Endothelial cell of umbilical vein (primary cell): ENCODE results near the gene ZNF497. TPM values are rescaled to one million over a fixed set of nuclear protein-coding genes. Genes with fewer than 3 reads are reported as not detected.

Experiments
- BruUV-seq: library from RNA; stranded (reverse); fragments of 400-500 nt; replicated peaks from 2 replicates; lab custom pipeline; 2021; lab: Mats Ljungman, UMichigan
- CTCF ChIA-PET: fragments of 300-600, 350-600 bp; sonication (Branson Sonifier 250); formaldehyde crosslinking; loops from one replicate; lab custom pipeline; 2021; ENCODE audit warnings: antibody characterized with exemption, inconsistent platforms; lab: Charles Lee
- POLR2A ChIA-PET: fragments of 300-600, 350-600 bp; sonication (Branson Sonifier 250); formaldehyde crosslinking; loops from one replicate; lab custom pipeline; 2021; ENCODE audit warnings: antibody characterized with exemption, inconsistent platforms; lab: Charles Lee
- DNase-seq: peaks from one replicate; pipeline ENCODE4 v3.0.0-alpha.2; 2011; ENCODE audit warnings: low read depth, low spot score
- FAIRE-seq: peaks from 2 replicates; lab custom pipeline; 2011; peaks lifted over from hg19 to GRCh38; lab: Jason Lieb, UNC
- H2AFZ ChIP-seq: 2 replicates; pipeline ENCODE4 v1.6.0; 2012; ENCODE audit warnings: low read depth, low read length, control low read depth, inconsistent platforms
- H3K27ac ChIP-seq: 2 replicates; pipeline ENCODE4 v1.5.1; 2011; ENCODE audit warnings: low read depth, mild to moderate bottlenecking, control low read depth, low read length, moderate library complexity; ENCODE audit not compliant: insufficient read depth
- H3K27me3 ChIP-seq, 2 experiments: 2 replicates each; pipeline versions ENCODE4 v1.6.0 to v1.6.1; 2011; ENCODE audit warnings: low read length in 2 of 2, mixed read lengths in 1 of 2; ENCODE audit not compliant: control insufficient read depth in 2 of 2, insufficient read depth in 2 of 2
- H3K36me3 ChIP-seq, 2 experiments: 2 replicates in 1 of 2; 3 replicates in 1 of 2; pipeline ENCODE4 v1.5.1; 2011; ENCODE audit warnings: low read length in 2 of 2, mild to moderate bottlenecking in 1 of 2, moderate library complexity in 1 of 2; ENCODE audit not compliant: control insufficient read depth in 2 of 2, insufficient read depth in 2 of 2; ENCODE audit errors: extremely low read depth in 1 of 2
- H3K4me1 ChIP-seq: 3 replicates; pipeline ENCODE4 v1.5.1; 2011; ENCODE audit warnings: mild to moderate bottlenecking, low read length; ENCODE audit not compliant: control insufficient read depth, insufficient read depth; ENCODE audit errors: extremely low read depth
- H3K4me2 ChIP-seq: 2 replicates; pipeline ENCODE4 v1.6.1; 2011; ENCODE audit warnings: low read length, control low read depth, mixed read lengths; ENCODE audit not compliant: insufficient read depth
- H3K4me3 ChIP-seq, 3 experiments: fragments of 200-600 bp in 1 of 3; sonication (generic), shearing (Covaris generic) in 1 of 3; replicated peaks in 1 of 3; 2 replicates each; pipeline ENCODE4 v1.5.1; 2011 to 2016; ENCODE audit warnings: control low read depth in 3 of 3, low read length in 3 of 3, mild to moderate bottlenecking in 2 of 3, inconsistent platforms in 1 of 3, low read depth in 1 of 3, moderate library complexity in 1 of 3; ENCODE audit not compliant: insufficient read depth in 1 of 3
- H3K79me2 ChIP-seq: 2 replicates; pipeline ENCODE4 v1.6.0; 2012; ENCODE audit warnings: low read length, inconsistent platforms; ENCODE audit not compliant: control insufficient read depth, insufficient read depth
- H3K9ac ChIP-seq: replicated peaks from 2 replicates; pipeline ENCODE3; 2011; ENCODE audit warnings: low read length, control low read depth; ENCODE audit not compliant: insufficient read depth; ENCODE audit errors: extremely low read depth
- H3K9me1 ChIP-seq: replicated peaks from 3 replicates; pipeline ENCODE4 v1.6.0; 2011; ENCODE audit warnings: mild to moderate bottlenecking, low read length; ENCODE audit not compliant: control insufficient read depth, insufficient read depth; ENCODE audit errors: extremely low read depth
- H3K9me3 ChIP-seq: replicated peaks from 2 replicates; pipeline ENCODE4 v1.5.1; 2012; ENCODE audit warnings: low read length, inconsistent platforms; ENCODE audit not compliant: control insufficient read depth, insufficient read depth
- H4K20me1 ChIP-seq: replicated peaks from 2 replicates; pipeline ENCODE3; 2011; ENCODE audit warnings: mild to moderate bottlenecking, low read length; ENCODE audit not compliant: control insufficient read depth, insufficient read depth; ENCODE audit errors: extremely low read depth
- EZH2 ChIP-seq: IDR thresholded peaks from 2 replicates; pipeline ENCODE4 v1.6.1; 2012; ENCODE audit warnings: borderline replicate concordance, low read depth, mild to moderate bottlenecking, moderate library complexity, low read length, inconsistent platforms; ENCODE audit not compliant: severe bottlenecking
- FOS ChIP-seq: IDR thresholded peaks from 2 replicates; pipeline ENCODE4 v1.6.1; 2011; ENCODE audit warnings: mild to moderate bottlenecking, low read length, moderate library complexity, borderline replicate concordance; ENCODE audit not compliant: insufficient read depth
- GATA2 ChIP-seq: IDR thresholded peaks from 2 replicates; pipeline ENCODE4 v1.7.0; 2011; ENCODE audit warnings: low read depth, mild to moderate bottlenecking, moderate library complexity, mixed read lengths, low read length; ENCODE audit not compliant: insufficient read length, insufficient read depth
- JUN ChIP-seq: IDR thresholded peaks from 2 replicates; pipeline ENCODE4 v1.6.1; 2011; ENCODE audit warnings: borderline replicate concordance, low read depth; ENCODE audit not compliant: insufficient read length, insufficient read depth
- MYC ChIP-seq: IDR thresholded peaks from one replicate; pipeline ENCODE4 v1.6.1; 2011; ENCODE audit warnings: mild to moderate bottlenecking, low read depth, low read length
- POLR2A ChIP-seq: IDR thresholded peaks from 2 replicates; pipeline ENCODE4 v1.6.1; 2012; ENCODE audit warnings: low read depth, mild to moderate bottlenecking, control low read depth, low read length
- POLR2AphosphoS5 ChIP-seq: IDR thresholded peaks from 2 replicates; pipeline ENCODE4 v1.6.1; 2012; ENCODE audit warnings: low read depth, mild to moderate bottlenecking, control low read depth, low read length, moderate library complexity; ENCODE audit not compliant: insufficient read depth
- dilution Hi-C: fragments of 300-500 bp; cut with MboI; formaldehyde crosslinking; loops from one replicate; pipeline ENCODE4 v1.15.0; 2019; ENCODE audit warnings: low sequenced_read_pairs; ENCODE audit not compliant: extremely low pct_ligation_motif_present
- intact Hi-C: fragments of 100-400 bp; cut with micrococcal nuclease; formaldehyde crosslinking; loops from one replicate; pipeline ENCODE4 v1.10.0; 2022
- polyA plus RNA-seq, 4 experiments: library from polyadenylated mRNA; depleted of rRNA in 3 of 4; stranded (reverse) in 3 of 4; unstranded in 1 of 4; fragments of >200 nt; gene quantifications; 2 replicates each; pipeline versions ENCODE4 v1.2.1 to v1.2.3, GENCODE V29; 2011 to 2012; ENCODE audit warnings: missing spikeins in 1 of 4
- total RNA-seq: library from RNA; stranded (reverse); gene quantifications from 2 replicates; pipeline ENCODE4 v1.2.3, GENCODE V29; 2021
- TF ChIP-seq, protein P1 (sequence below): IDR thresholded peaks from 2 replicates; pipeline ENCODE4 v1.6.1; 2011; ENCODE audit not compliant: insufficient read depth, insufficient read length
- TF ChIP-seq, protein P2 (sequence below), 2 donors: IDR thresholded peaks; 1 replicate in 1 of 2; 2 replicates in 1 of 2; pipeline ENCODE4 v1.5.1; 2011; ENCODE audit warnings: low read length in 2 of 2, mild to moderate bottlenecking in 2 of 2, moderate library complexity in 2 of 2, control low read depth in 1 of 2, inconsistent platforms in 1 of 2, low read depth in 1 of 2; ENCODE audit not compliant: insufficient read depth in 1 of 2; ENCODE audit errors: extremely low read depth in 1 of 2

The ZNF497 gene
- total and polyA plus RNA-seq, 2 donors (not counting 3 experiments of a cell fraction or from before 2014, with no cell fraction given), result 0.40 to 1.3 TPM

- FAIRE-seq, result peak; percentile 73
- no peaks in the 10 kb centered on the region for H3K27me3 ChIP-seq
- H3K4me2 ChIP-seq, result peak overlapping the region; percentile 40
- peak overlapping the region; percentile 51 to 93 (median 66) for H3K4me3 ChIP-seq
- H3K36me3 ChIP-seq, result no peaks in the 10 kb centered on the region
- peaks cover 10% of the 10 kb centered on the region for H3K79me2 ChIP-seq
- dilution Hi-C loops (no loop called here), intact Hi-C loops (loop anchor here (2.0 kb wide), 2 partner anchors 180 to 226 kb away; partner anchors contain the start of genes ZNF274 and ZNF544)
- H3K9me1 ChIP-seq, result no peaks in the 10 kb centered on the region
- BruUV-seq, result no TSS peak
- no peak overlapping the region for H3K27ac ChIP-seq
- no peaks in the 10 kb centered on the region for H4K20me1 ChIP-seq
- peak overlapping the region; percentile 49 for H3K9ac ChIP-seq
- POLR2A ChIA-PET, result interaction anchor here (0.6 to 1.0 kb wide), 3 partner anchors 31 to 492 kb away, joined by 3 to 4 read pairs (median 3); partner anchors contain the start of genes ZNF132, ZNF417 and ZNF497
- CTCF ChIA-PET, result interaction anchor here (0.8 to 2.1 kb wide), 3 partner anchors 8 to 46 kb away, joined by 3 to 4 read pairs (median 4); partner anchors contain the start of gene ZNF497
- no peaks in the 10 kb centered on the region for H3K9me3 ChIP-seq
- peak; percentile 34 for DNase-seq
- H3K4me1 ChIP-seq, result peaks cover 15% of the 10 kb centered on the region
- TF ChIP-seq POLR2A, result no peak
- TF ChIP-seq JUN, result no peak
- peak overlapping the region; percentile 49 for H2AFZ ChIP-seq
These were observed 46.6 kb upstream of the ZNF497 start for GRCh38 chr19:58409010-58409790.

DNA sequence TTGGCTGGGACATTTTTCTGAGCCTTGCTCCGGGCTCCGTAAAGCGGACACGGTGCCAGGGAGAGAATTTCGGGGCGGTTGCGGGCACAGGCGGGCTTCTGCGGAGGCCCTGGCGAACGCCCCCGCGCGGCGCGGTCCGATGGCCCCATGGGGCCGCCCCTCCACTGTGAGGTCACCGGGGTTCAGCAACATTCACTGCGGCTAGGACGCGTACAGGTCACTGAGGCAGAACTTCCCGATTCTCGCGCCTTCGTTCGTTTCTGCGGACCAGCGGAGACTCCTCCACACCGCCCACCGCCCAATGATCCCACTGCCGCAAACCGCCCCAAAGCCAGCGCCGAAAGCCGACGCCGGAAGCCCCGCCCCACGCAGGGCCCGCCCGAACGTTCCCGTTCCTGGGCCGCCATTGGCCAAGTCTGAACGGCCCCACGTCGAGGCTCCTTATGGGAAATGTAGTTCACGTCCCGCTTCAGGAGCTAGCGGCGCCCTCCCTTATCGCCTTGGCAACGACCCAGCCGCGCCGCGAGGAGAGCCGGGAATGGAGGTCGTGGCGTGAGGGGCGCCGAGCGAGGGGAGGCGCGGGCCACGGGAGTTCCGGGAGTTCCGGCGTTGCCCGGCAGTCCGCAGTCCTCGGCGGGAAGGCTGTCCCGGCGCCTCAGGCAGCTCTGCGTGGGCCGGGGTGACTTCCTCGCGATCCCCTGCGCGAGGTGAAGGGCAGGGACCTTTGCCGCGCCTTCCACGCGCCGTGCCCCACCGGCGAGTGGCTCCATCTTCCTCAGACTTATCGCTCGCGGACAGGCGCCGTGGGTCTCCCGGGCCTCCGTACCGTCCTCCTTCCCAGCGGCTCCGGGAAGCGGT, 45.8 kb upstream of the ZNF497 start, which contains the start of gene ZNF584:
Gene ZNF584 (plus strand): TSS at position 498 of the 858 bp plus-strand sequence. CDS start 499 bp downstream, outside the sequence.
- no peaks in the 10 kb centered on the region for H4K20me1 ChIP-seq
- H3K4me2 ChIP-seq, result peak within 1 kb of the TSS; percentile 53
- peak; percentile 99 for FAIRE-seq
- TF ChIP-seq POLR2AphosphoS5, result peak; percentile 90
- TF ChIP-seq GATA2, result no peak
- TF ChIP-seq, protein P1, sequence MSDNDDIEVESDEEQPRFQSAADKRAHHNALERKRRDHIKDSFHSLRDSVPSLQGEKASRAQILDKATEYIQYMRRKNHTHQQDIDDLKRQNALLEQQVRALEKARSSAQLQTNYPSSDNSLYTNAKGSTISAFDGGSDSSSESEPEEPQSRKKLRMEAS, result peak; percentile 46
- TF ChIP-seq POLR2A, result peak; percentile 97
- TF ChIP-seq, protein P2, sequence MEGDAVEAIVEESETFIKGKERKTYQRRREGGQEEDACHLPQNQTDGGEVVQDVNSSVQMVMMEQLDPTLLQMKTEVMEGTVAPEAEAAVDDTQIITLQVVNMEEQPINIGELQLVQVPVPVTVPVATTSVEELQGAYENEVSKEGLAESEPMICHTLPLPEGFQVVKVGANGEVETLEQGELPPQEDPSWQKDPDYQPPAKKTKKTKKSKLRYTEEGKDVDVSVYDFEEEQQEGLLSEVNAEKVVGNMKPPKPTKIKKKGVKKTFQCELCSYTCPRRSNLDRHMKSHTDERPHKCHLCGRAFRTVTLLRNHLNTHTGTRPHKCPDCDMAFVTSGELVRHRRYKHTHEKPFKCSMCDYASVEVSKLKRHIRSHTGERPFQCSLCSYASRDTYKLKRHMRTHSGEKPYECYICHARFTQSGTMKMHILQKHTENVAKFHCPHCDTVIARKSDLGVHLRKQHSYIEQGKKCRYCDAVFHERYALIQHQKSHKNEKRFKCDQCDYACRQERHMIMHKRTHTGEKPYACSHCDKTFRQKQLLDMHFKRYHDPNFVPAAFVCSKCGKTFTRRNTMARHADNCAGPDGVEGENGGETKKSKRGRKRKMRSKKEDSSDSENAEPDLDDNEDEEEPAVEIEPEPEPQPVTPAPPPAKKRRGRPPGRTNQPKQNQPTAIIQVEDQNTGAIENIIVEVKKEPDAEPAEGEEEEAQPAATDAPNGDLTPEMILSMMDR (IDR thresholded peaks at IDR 0.05; ENCODE audit: extremely low read depth in 1 of 2, insufficient read depth in 1 of 2, low read depth in 1 of 2, low read length in 2 of 2), result peak in 1 of 2 donors; percentile 33
- no peak for TF ChIP-seq JUN
- no peak for TF ChIP-seq FOS
- TF ChIP-seq MYC, result no peak
- TF ChIP-seq EZH2, result no peak
- peak; percentile 94 for DNase-seq
- no peaks in the 10 kb centered on the region for H3K9me3 ChIP-seq
- no peaks in the 10 kb centered on the region for H3K9me1 ChIP-seq
- TSS peak; percentile 69 for BruUV-seq
- peaks cover 15% of the 10 kb centered on the region for H3K4me1 ChIP-seq
- peaks cover 10% of the 10 kb centered on the region for H3K79me2 ChIP-seq
- ChIA-PET CTCF (interaction anchor here (0.8 to 2.1 kb wide), 3 partner anchors 8 to 46 kb away, joined by 3 to 4 read pairs (median 4); partner anchors contain the start of gene ZNF497), POLR2A (interaction anchor here (0.6 to 1.0 kb wide), 3 partner anchors 32 to 492 kb away, joined by 3 to 4 read pairs (median 3); partner anchors contain the start of genes ZNF132, ZNF417 and ZNF497)
- dilution Hi-C loops (no loop called here), intact Hi-C loops (loop anchor here (1.0 to 2.0 kb wide), 8 partner anchors 32 to 226 kb away; partner anchors contain the start of genes ZNF132, ZNF274, ZNF324B and ZNF497)
- peak within 1 kb of the TSS; percentile 51 to 93 (median 66) for H3K4me3 ChIP-seq
- H3K9ac ChIP-seq, result peak within 1 kb of the TSS; percentile 49
- H3K27me3 ChIP-seq, result no peaks in the 10 kb centered on the region
- peak within 1 kb of the TSS; percentile 27 for H3K27ac ChIP-seq
- H2AFZ ChIP-seq, result peak within 1 kb of the TSS; percentile 84
- H3K36me3 ChIP-seq, result no peaks in the 10 kb centered on the region
